ENCODE results near the gene CHST11.
A peak's percentile ranks its signal among the peaks of the same experiment; 100 is the strongest.
"Not testable (repeated sequence)": the region's sequence is repeated elsewhere in the genome, so short reads cannot be mapped to it uniquely, and the experiment has no call there.

CHST11 gene

GRCh38 chr12:104565606-104566243 lies 109.0 kb downstream of the CHST11 start:
- DNase-seq (ENCODE audit: low read depth), result no peak

- peak; percentile 19 for DNase-seq (ENCODE audit: low read depth)
Observed at GRCh38 chr12:104566244-104566993, 109.7 kb downstream of the CHST11 start.

GRCh38 chr12:104567832-104568486 lies 111.2 kb downstream of the CHST11 start:
- no peak for DNase-seq (ENCODE audit: low read depth)

- no peak for DNase-seq (ENCODE audit: low read depth)
Observed at GRCh38 chr12:104568487-104568868, 111.7 kb downstream of the CHST11 start.

GRCh38 chr12:104568935-104569334 lies 112.2 kb downstream of the CHST11 start:
- no peak for DNase-seq (ENCODE audit: low read depth)

GRCh38 chr12:104569346-104570173 lies 112.8 kb downstream of the CHST11 start:
- DNase-seq (ENCODE audit: low read depth), result no peak

- no peak for DNase-seq (ENCODE audit: low read depth)
Observed at GRCh38 chr12:104570174-104570907, 113.6 kb downstream of the CHST11 start.

- DNase-seq (ENCODE audit: low read depth), result no peak
Observed at GRCh38 chr12:104571328-104571727, 114.6 kb downstream of the CHST11 start.

GRCh38 chr12:104574353-104574752 lies 117.6 kb downstream of the CHST11 start:
- not testable (repeated sequence) for DNase-seq (ENCODE audit: low read depth)

GRCh38 chr12:104574758-104575157 lies 118.0 kb downstream of the CHST11 start:
- DNase-seq (ENCODE audit: low read depth), result not testable (repeated sequence)

- DNase-seq (ENCODE audit: low read depth), result no peak
Observed at GRCh38 chr12:104575442-104576186, 118.9 kb downstream of the CHST11 start.

GRCh38 chr12:104576187-104576778 lies 119.5 kb downstream of the CHST11 start:
- DNase-seq (ENCODE audit: low read depth), result no peak

GRCh38 chr12:104576980-104577580 lies 120.3 kb downstream of the CHST11 start:
- DNase-seq (ENCODE audit: low read depth), result no peak

- no peak for DNase-seq (ENCODE audit: low read depth)
Observed at GRCh38 chr12:104577581-104577981, 120.8 kb downstream of the CHST11 start.

- DNase-seq (ENCODE audit: low read depth), result no peak
Observed at GRCh38 chr12:104578453-104578852, 121.7 kb downstream of the CHST11 start.

- no peak for DNase-seq (ENCODE audit: low read depth)
Observed at GRCh38 chr12:104579718-104580495, 123.2 kb downstream of the CHST11 start.

GRCh38 chr12:104581005-104581570 lies 124.3 kb downstream of the CHST11 start:
- DNase-seq (ENCODE audit: low read depth), result no peak

GRCh38 chr12:104582739-104583138 lies 126.0 kb downstream of the CHST11 start:
- DNase-seq (ENCODE audit: low read depth), result no peak

GRCh38 chr12:104583301-104583700 lies 126.6 kb downstream of the CHST11 start:
- no peak for DNase-seq (ENCODE audit: low read depth)
